NCI-H2107 treated with DMSO at 0.1 percent for 48 hours (cell line): ENCODE results near the gene NCOR1.

ENCODE experiments used
- DNase-seq: peaks from one replicate; lab custom pipeline; 2025; ENCODE audit not compliant: unreplicated experiment; lab: John Stamatoyannopoulos, UW

The NCOR1 gene

DNA sequence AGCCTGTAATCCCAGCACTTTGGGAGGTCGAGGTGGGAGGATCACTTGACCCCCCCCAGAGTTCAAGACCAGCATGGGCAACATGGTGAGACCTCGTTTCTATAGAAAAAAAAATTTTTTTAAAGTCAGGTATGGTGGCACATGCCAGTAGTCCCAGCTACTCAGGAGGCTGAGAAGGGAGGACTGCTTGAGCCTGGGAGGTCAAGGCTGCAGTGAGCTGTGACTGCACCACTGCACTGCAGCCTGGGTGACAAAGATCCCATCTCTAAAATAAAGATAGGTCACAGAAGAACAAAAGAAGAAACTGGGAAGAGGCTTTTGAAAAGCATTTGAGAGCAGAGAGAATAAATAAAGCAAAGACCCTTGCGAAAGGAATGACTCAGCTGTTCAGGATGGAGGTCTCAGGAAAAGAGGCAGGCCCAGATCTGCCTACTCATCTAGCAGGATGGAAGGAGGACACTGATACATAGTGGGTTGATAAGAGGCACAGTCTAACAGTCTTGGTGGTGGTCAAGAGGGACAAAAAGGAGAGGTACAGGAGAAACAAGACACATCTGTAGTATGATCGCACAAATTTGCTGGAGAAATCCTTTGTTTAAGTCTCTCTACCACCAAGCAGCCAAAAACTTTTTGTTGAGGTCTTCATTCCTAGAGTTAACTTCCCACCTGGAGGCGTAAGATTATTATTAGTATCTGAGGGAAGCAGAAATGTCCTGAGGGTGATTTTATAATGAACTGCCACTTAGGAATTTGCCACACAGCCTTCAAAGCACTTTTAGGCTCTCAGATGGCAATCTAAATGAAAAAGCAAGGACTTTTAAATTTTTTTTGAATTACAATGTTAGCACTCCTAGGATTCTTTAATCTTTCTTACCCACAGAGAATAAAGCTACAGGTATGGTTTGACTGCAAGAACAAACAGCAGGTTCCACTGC lies 233.4 kb downstream of the NCOR1 start:
- no peak for DNase-seq

DNA sequence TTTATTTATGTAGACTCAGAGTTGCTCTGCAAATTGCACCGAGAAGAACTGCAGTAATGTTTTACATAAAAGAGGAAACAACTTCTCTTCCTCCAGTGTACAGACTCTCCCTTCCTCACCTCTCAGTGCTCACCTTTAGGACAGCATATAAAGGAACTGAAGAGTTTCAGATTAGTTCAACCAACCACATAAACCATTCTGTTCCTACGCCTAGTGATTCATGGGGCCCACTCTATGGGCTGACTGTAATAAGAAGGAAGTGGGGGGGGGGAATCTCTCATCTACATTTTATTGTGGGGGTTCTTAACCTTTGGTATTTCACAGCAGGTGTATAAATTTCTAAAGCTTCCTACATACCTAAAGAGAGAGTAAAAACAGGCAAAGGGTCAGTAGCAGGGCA lies 234.1 kb downstream of the NCOR1 start:
- no peak for DNase-seq
